Mesenchymal stem cell (in vitro differentiated cells and primary cell): ENCODE measurements around the gene ZDHHC1.

Experiments
- DNase-seq: peaks from one replicate; pipeline ENCODE4 v3.0.0-alpha.2; 2013
- H2AFZ ChIP-seq: one replicate; pipeline ENCODE4 v1.6.1; 2013; ENCODE audit warnings: low read depth, mild to moderate bottlenecking, control low read depth, inconsistent platforms, low read length, moderate library complexity
- H2AK5ac ChIP-seq: 2 replicates; pipeline ENCODE4 v1.6.1; 2013; ENCODE audit warnings: low read length, moderate library complexity, mild to moderate bottlenecking, inconsistent platforms; ENCODE audit not compliant: severe bottlenecking
- H2BK120ac ChIP-seq: one replicate; pipeline ENCODE4 v1.6.1; 2013; ENCODE audit warnings: low read depth, mild to moderate bottlenecking, inconsistent platforms, low read length, moderate library complexity
- H2BK12ac ChIP-seq, 2 experiments: one replicate each; pipeline ENCODE4 v1.6.1; 2013; ENCODE audit warnings: inconsistent platforms in 2 of 2, low read length in 2 of 2, mild to moderate bottlenecking in 2 of 2, moderate library complexity in 2 of 2, control low read depth in 1 of 2
- H2BK15ac ChIP-seq: one replicate; pipeline ENCODE4 v1.6.1; 2013; ENCODE audit warnings: mild to moderate bottlenecking, low read depth, inconsistent platforms; ENCODE audit not compliant: poor library complexity, severe bottlenecking
- H2BK5ac ChIP-seq: 2 replicates; pipeline ENCODE4 v1.6.1; 2013; ENCODE audit warnings: low read depth, mild to moderate bottlenecking, low read length, control low read depth, inconsistent platforms; ENCODE audit not compliant: poor library complexity, severe bottlenecking
- H3K14ac ChIP-seq, 2 experiments: one replicate each; pipeline ENCODE4 v1.6.1; 2013; ENCODE audit warnings: inconsistent platforms in 2 of 2, low read length in 2 of 2, control low read depth in 1 of 2, mild to moderate bottlenecking in 1 of 2, moderate library complexity in 1 of 2
- H3K18ac ChIP-seq, 2 experiments: one replicate each; pipeline ENCODE4 v1.6.1; 2013; ENCODE audit warnings: inconsistent platforms in 2 of 2, low read length in 2 of 2, control low read depth in 1 of 2, low read depth in 1 of 2, mild to moderate bottlenecking in 1 of 2
- H3K23ac ChIP-seq, 2 experiments: one replicate each; pipeline ENCODE4 v1.6.1; 2013; ENCODE audit warnings: inconsistent platforms in 2 of 2, low read length in 2 of 2, mild to moderate bottlenecking in 2 of 2, moderate library complexity in 2 of 2, control low read depth in 1 of 2
- H3K27ac ChIP-seq: 2 replicates; pipeline ENCODE4 v1.5.1; 2013; ENCODE audit warnings: mild to moderate bottlenecking, moderate library complexity, low read length, control low read depth, inconsistent platforms; ENCODE audit not compliant: poor library complexity, severe bottlenecking
- H3K27me3 ChIP-seq, 2 experiments: 2 replicates each; pipeline versions ENCODE4 v1.6.1 to v1.7.0; 2013; ENCODE audit warnings: low read length in 2 of 2, mild to moderate bottlenecking in 2 of 2, moderate library complexity in 2 of 2, control low read depth in 1 of 2, inconsistent platforms in 1 of 2; ENCODE audit not compliant: control insufficient read depth in 1 of 2, insufficient read depth in 1 of 2
- H3K36me3 ChIP-seq, 2 experiments: 2 replicates each; pipeline versions ENCODE4 v1.6.1 to v1.7.0; 2013; ENCODE audit warnings: low read length in 2 of 2, control low read depth in 1 of 2, inconsistent platforms in 1 of 2, low read depth in 1 of 2, mild to moderate bottlenecking in 1 of 2; ENCODE audit not compliant: insufficient read depth in 2 of 2, control insufficient read depth in 1 of 2
- H3K4ac ChIP-seq, 2 experiments: one replicate each; pipeline ENCODE4 v1.6.1; 2013; ENCODE audit warnings: inconsistent platforms in 2 of 2, low read length in 2 of 2, mild to moderate bottlenecking in 2 of 2, moderate library complexity in 2 of 2, control low read depth in 1 of 2, low read depth in 1 of 2
- H3K4me1 ChIP-seq: 2 replicates; pipeline ENCODE4 v1.6.1; 2013; ENCODE audit warnings: low read depth, low read length, control low read depth; ENCODE audit not compliant: control insufficient read depth, insufficient read depth
- H3K4me2 ChIP-seq: 2 replicates; pipeline ENCODE4 v1.6.1; 2013; ENCODE audit warnings: low read length, mild to moderate bottlenecking, inconsistent platforms; ENCODE audit not compliant: poor library complexity, severe bottlenecking
- H3K4me3 ChIP-seq, 2 experiments: 2 replicates each; pipeline versions ENCODE4 v1.5.1 to v1.7.0; 2013; ENCODE audit warnings: low read length in 2 of 2, mild to moderate bottlenecking in 2 of 2, control low read depth in 1 of 2, low read depth in 1 of 2; ENCODE audit not compliant: insufficient read depth in 1 of 2
- H3K79me1 ChIP-seq: replicated peaks from 2 replicates; pipeline ENCODE4 v1.6.1; 2013; ENCODE audit warnings: mild to moderate bottlenecking, control low read depth, low read length, inconsistent platforms; ENCODE audit not compliant: poor library complexity, severe bottlenecking
- H3K9ac ChIP-seq: 2 replicates; pipeline ENCODE4 v1.7.0; 2013; ENCODE audit warnings: mild to moderate bottlenecking, low read length, moderate library complexity
- H3K9me3 ChIP-seq: 2 replicates; pipeline ENCODE4 v1.7.0; 2013; ENCODE audit warnings: mild to moderate bottlenecking, low read length; ENCODE audit not compliant: control insufficient read depth
- H4K8ac ChIP-seq: one replicate; pipeline ENCODE4 v1.6.1; 2013; ENCODE audit warnings: inconsistent platforms, mild to moderate bottlenecking, low read length, moderate library complexity
- H4K91ac ChIP-seq: one replicate; pipeline ENCODE4 v1.6.1; 2013; ENCODE audit warnings: mild to moderate bottlenecking, low read length, inconsistent platforms
- WGBS: methylation state at CpG from one replicate; pipeline ENCODE4 v1.1.7; 2013; ENCODE audit warnings: mixed read lengths; 5-methylcytosine and 5-hydroxymethylcytosine counted together

Gene ZDHHC1

DNA sequence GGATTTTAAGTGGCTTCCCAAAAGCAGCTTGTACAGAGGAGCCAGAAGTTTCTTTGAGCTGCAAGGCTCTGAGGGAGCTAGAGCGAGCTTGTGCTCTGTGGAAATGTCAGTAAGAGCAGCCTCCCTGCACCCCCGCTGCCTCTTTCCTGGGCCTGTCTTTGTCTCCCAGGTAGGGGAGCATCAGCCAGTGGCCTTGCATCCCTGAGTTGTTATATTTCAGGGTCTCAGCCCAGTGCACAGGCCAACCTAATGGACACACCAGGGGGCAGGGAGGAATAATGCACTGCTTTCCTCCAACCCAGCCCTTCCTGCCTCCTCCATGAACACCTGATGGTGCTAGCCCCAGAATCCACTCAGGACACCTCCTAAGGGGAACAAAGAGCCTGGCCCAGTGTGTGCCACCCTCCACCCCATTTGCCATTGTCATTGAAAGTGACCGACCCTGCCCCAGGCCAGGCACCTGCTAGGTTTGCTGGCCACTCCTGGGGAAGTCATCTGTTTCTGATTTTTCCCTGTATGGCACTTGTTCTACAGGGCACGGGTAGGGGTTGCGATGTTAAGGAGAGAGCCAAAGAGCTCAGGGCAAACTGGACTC is 29.3 kb downstream of the ZDHHC1 start:
- Histone ChIP-seq H3K4me2 (no peak overlapping the region), H2BK120ac (no peak overlapping the region), H3K9me3 (no peaks in the 10 kb centered on the region), H3K23ac (no peak overlapping the region), H4K91ac (no peak overlapping the region), H3K4ac (no peak overlapping the region), H2BK5ac (no peak overlapping the region), H3K4me3 (no peak overlapping the region), H3K79me1 (no peaks in the 10 kb centered on the region), H3K27ac (no peak overlapping the region), H3K14ac (no peak overlapping the region), H3K18ac (no peak overlapping the region), H4K8ac (no peak overlapping the region), H2BK12ac (no peak overlapping the region), H3K27me3 (peaks cover 39 to 62% of the 10 kb centered on the region in 2 experiments), H2AFZ (no peak overlapping the region), H3K36me3 (no peaks in the 10 kb centered on the region), H2BK15ac (no peak overlapping the region), H3K9ac (no peak overlapping the region), H3K4me1 (peaks cover 1% of the 10 kb centered on the region), H2AK5ac (no peak overlapping the region)
- WGBS: 95% methylated on average over 5 of the region's 5 CpGs
- DNase-seq: no peak

DNA sequence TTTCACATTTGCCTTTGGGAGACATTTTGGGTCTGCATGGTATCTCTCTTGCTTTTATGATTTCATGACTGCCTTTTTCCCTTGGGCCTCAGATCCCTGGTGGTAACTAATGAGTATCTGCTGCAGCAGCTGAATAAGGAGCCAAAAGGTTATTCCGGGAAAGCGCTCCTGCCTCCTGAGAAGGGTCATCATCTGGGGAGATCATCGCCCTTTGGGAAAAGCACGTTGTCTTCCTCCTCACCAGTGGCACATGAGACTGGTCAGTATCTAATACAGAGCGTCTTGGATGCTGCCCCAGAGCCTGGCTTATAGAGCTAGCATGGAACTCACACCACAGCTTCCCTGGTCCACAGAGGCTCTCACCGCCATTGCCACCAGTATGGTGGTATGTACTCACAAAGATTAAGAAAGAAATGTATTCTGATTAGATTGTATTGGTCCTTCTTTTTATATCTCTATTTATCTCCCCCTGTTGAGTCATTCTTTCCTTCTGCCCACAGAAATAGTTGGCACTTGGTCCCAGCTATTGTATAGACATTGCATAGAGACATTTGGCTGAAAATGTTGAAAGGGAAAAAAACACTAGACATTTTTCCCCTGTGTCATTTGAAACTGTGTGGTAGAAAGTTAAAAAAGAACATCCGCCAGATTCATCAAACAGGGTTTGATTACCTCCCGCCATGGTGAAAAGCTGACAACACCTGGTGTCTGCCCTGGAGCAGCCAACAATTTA is 31.3 kb downstream of the ZDHHC1 start:
- H3K79me1 ChIP-seq: no peaks in the 10 kb centered on the region
- H2BK120ac ChIP-seq: no peak overlapping the region
- no peak overlapping the region for H3K14ac ChIP-seq
- no peaks in the 10 kb centered on the region for H3K4me1 ChIP-seq
- H3K27ac ChIP-seq: no peak overlapping the region
- H4K91ac ChIP-seq: no peak overlapping the region
- H3K9ac ChIP-seq: no peak overlapping the region
- H2AFZ ChIP-seq: no peak overlapping the region
- no peak overlapping the region for H2BK5ac ChIP-seq
- H2AK5ac ChIP-seq: no peak overlapping the region
- no peak overlapping the region for H3K4ac ChIP-seq
- H3K27me3 ChIP-seq: peaks cover 29 to 54% of the 10 kb centered on the region in 2 experiments
- H3K4me3 ChIP-seq: no peak overlapping the region
- no peaks in the 10 kb centered on the region for H3K36me3 ChIP-seq
- H3K23ac ChIP-seq: no peak overlapping the region
- H3K18ac ChIP-seq: no peak overlapping the region
- no peak overlapping the region for H3K4me2 ChIP-seq
- no peak for DNase-seq
- H2BK12ac ChIP-seq: no peak overlapping the region
- no peak overlapping the region for H2BK15ac ChIP-seq
- H3K9me3 ChIP-seq: no peaks in the 10 kb centered on the region
- no peak overlapping the region for H4K8ac ChIP-seq
- WGBS: 86% methylated on average over 7 of the region's 8 CpGs

DNA sequence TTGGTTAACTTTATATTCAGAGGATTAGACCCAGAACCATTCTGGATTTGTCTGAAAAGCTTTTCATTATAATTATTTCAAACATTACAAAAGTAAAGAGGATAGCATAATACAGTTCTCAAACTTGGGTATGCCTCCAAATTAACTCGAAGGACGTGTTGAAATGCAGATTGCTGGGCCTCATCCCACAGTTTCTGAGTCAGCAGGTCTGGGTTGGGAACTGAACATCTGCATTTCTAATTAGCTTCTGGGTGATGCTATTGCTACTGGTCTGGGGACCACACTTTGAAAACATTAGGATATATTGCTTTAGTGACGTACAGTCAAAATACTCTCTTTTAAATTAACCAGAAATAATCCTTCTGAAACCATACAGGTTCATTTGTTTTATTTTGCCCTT is 33.0 kb downstream of the ZDHHC1 start:
- Histone ChIP-seq H3K27ac (no peak overlapping the region), H3K79me1 (no peaks in the 10 kb centered on the region), H2BK5ac (no peak overlapping the region), H3K36me3 (no peaks in the 10 kb centered on the region), H3K9me3 (no peaks in the 10 kb centered on the region), H2AK5ac (no peak overlapping the region), H2BK120ac (no peak overlapping the region), H3K4me2 (no peak overlapping the region), H4K8ac (no peak overlapping the region), H2BK15ac (no peak overlapping the region), H3K14ac (no peak overlapping the region), H2AFZ (no peak overlapping the region), H4K91ac (no peak overlapping the region), H3K4ac (no peak overlapping the region), H3K4me1 (no peaks in the 10 kb centered on the region), H3K9ac (no peak overlapping the region), H3K4me3 (no peak overlapping the region), H3K18ac (no peak overlapping the region), H2BK12ac (no peak overlapping the region), H3K27me3 (peaks cover 25 to 49% of the 10 kb centered on the region in 2 experiments), H3K23ac (no peak overlapping the region)
- 63% methylated on average over 2 of the region's 3 CpGs for WGBS
- DNase-seq: no peak

DNA sequence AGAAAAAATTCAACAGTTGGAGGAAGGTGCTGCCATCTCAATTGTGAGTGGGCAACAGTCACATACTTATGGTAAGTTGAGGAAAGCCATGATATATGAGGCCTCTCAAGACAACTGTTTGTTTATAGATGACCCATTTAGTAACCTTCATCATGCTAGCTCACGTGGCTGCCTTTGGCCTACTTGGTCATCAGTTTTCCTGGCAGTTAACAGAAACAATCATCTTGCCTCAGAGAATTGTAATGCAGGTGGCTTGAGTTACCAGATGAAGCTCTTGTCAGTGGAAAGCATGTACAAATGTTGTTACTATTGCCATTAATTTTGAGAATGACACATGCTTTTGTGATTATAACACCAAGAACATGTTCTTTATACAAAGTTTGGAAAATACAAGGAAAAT is 37.6 kb downstream of the ZDHHC1 start:
- Histone ChIP-seq H4K8ac (no peak overlapping the region), H3K14ac (no peak overlapping the region), H3K9ac (no peak overlapping the region), H3K27me3 (peaks cover 0 to 23% of the 10 kb centered on the region in 2 experiments), H3K23ac (no peak overlapping the region), H3K4me2 (no peak overlapping the region), H2AFZ (no peak overlapping the region), H3K4me1 (no peaks in the 10 kb centered on the region), H3K27ac (no peak overlapping the region), H3K4me3 (no peak overlapping the region), H2BK15ac (no peak overlapping the region), H3K36me3 (no peaks in the 10 kb centered on the region), H2BK5ac (no peak overlapping the region), H2AK5ac (no peak overlapping the region), H3K4ac (no peak overlapping the region), H2BK120ac (no peak overlapping the region), H4K91ac (no peak overlapping the region), H2BK12ac (no peak overlapping the region), H3K79me1 (no peaks in the 10 kb centered on the region), H3K9me3 (no peaks in the 10 kb centered on the region), H3K18ac (no peak overlapping the region)
- DNase-seq: peak; percentile 43
- WGBS: 0% methylated on average over 1 of the region's 1 CpG
